ENCODE measurements around the gene SAA2. TPM values are rescaled to one million over a fixed set of nuclear protein-coding genes. Genes with fewer than 3 reads are reported as not detected.

The SAA2 gene
- total RNA-seq, 1 experiment from 2014 or later, result 1.2 TPM

- no peak for DNase-seq (ENCODE audit: low spot score)
- CTCF ChIA-PET, result no interaction called here
- TF ChIP-seq EZH2 (IDR thresholded peaks at IDR 0.05; ENCODE audit: borderline replicate concordance, low read depth, low read length, poor library complexity, severe bottlenecking) (no peak), CTCF (conservative IDR thresholded peaks at IDR 0.05; ENCODE audit: low read depth, low read length) (no peak)
- no peaks in the 10 kb centered on the region for H3K9me3 ChIP-seq (ENCODE audit: low read depth, low read length, poor library complexity, severe bottlenecking)
- H3K4me1 ChIP-seq (ENCODE audit: insufficient read depth, low read length, poor library complexity, severe bottlenecking), result no peaks in the 10 kb centered on the region
- POLR2A ChIA-PET (ENCODE audit: low non-redundant PET), result no interaction called here
- no peaks in the 10 kb centered on the region for H3K27me3 ChIP-seq (replicated peaks; ENCODE audit: insufficient read depth, low read depth, low read length, poor library complexity)
- H3K4me3 ChIP-seq (ENCODE audit: low read depth, low read length, poor library complexity, severe bottlenecking), result no peak overlapping the region
- H3K27ac ChIP-seq (ENCODE audit: low read depth, low read length, poor library complexity, severe bottlenecking), result no peak overlapping the region
- no TSS peak for BruUV-seq (replicated peaks)
- intact Hi-C loops (cut with micrococcal nuclease; ENCODE audit: unreplicated experiment), result no loop called here
- H3K36me3 ChIP-seq (ENCODE audit: insufficient read depth, low read length, poor library complexity, severe bottlenecking), result peaks cover under 1% of the 10 kb centered on the region
Observed at GRCh38 chr11:18280438-18281045, 32.1 kb upstream of the SAA2 start.

GRCh38 chr11:18277565-18278271 lies 29.2 kb upstream of the SAA2 start:
- TF ChIP-seq CTCF (conservative IDR thresholded peaks at IDR 0.05; ENCODE audit: low read depth, low read length) (no peak), EZH2 (IDR thresholded peaks at IDR 0.05; ENCODE audit: borderline replicate concordance, low read depth, low read length, poor library complexity, severe bottlenecking) (no peak)
- Histone ChIP-seq H3K4me1 (ENCODE audit: insufficient read depth, low read length, poor library complexity, severe bottlenecking) (no peaks in the 10 kb centered on the region), H3K4me3 (ENCODE audit: low read depth, low read length, poor library complexity, severe bottlenecking) (no peak overlapping the region), H3K27me3 (replicated peaks; ENCODE audit: insufficient read depth, low read depth, low read length, poor library complexity) (no peaks in the 10 kb centered on the region), H3K27ac (ENCODE audit: low read depth, low read length, poor library complexity, severe bottlenecking) (no peak overlapping the region), H3K36me3 (ENCODE audit: insufficient read depth, low read length, poor library complexity, severe bottlenecking) (no peaks in the 10 kb centered on the region), H3K9me3 (ENCODE audit: low read depth, low read length, poor library complexity, severe bottlenecking) (no peaks in the 10 kb centered on the region)
- intact Hi-C loops (cut with micrococcal nuclease; ENCODE audit: unreplicated experiment), result no loop called here
- no TSS peak for BruUV-seq (replicated peaks)
- ChIA-PET CTCF (no interaction called here), POLR2A (ENCODE audit: low non-redundant PET) (no interaction called here)
- no peak for DNase-seq (ENCODE audit: low spot score)

GRCh38 chr11:18271206-18271605 lies 22.7 kb upstream of the SAA2 start:
- Histone ChIP-seq H3K4me3 (ENCODE audit: low read depth, low read length, poor library complexity, severe bottlenecking) (no peak overlapping the region), H3K9me3 (ENCODE audit: low read depth, low read length, poor library complexity, severe bottlenecking) (no peaks in the 10 kb centered on the region), H3K4me1 (ENCODE audit: insufficient read depth, low read length, poor library complexity, severe bottlenecking) (no peaks in the 10 kb centered on the region), H3K36me3 (ENCODE audit: insufficient read depth, low read length, poor library complexity, severe bottlenecking) (no peaks in the 10 kb centered on the region), H3K27me3 (replicated peaks; ENCODE audit: insufficient read depth, low read depth, low read length, poor library complexity) (no peaks in the 10 kb centered on the region), H3K27ac (ENCODE audit: low read depth, low read length, poor library complexity, severe bottlenecking) (no peak overlapping the region)
- no peak for DNase-seq (ENCODE audit: low spot score)
- BruUV-seq (replicated peaks), result no TSS peak
- no peak for TF ChIP-seq EZH2 (IDR thresholded peaks at IDR 0.05; ENCODE audit: borderline replicate concordance, low read depth, low read length, poor library complexity, severe bottlenecking)
- no peak for TF ChIP-seq CTCF (conservative IDR thresholded peaks at IDR 0.05; ENCODE audit: low read depth, low read length)
- CTCF ChIA-PET, result no interaction called here
- intact Hi-C loops (cut with micrococcal nuclease; ENCODE audit: unreplicated experiment), result no loop called here
- POLR2A ChIA-PET (ENCODE audit: low non-redundant PET), result no interaction called here

Data from A673 (cell line).